H9 (cell line): ENCODE data around the gene CDCP1. TPM values are rescaled to one million over a fixed set of nuclear protein-coding genes. Genes with fewer than 3 reads are reported as not detected.

Experiments used
- DNase-seq: peaks from one replicate; pipeline ENCODE4 v3.0.0-alpha.2; 2017
- H2AFZ ChIP-seq: one replicate; pipeline ENCODE4 v1.6.1; 2013; ENCODE audit warnings: mild to moderate bottlenecking, low read length, control low read depth, moderate library complexity
- H2AK5ac ChIP-seq: 2 replicates; pipeline ENCODE4 v1.6.1; 2013; ENCODE audit warnings: low read length, control low read depth, mixed read lengths; ENCODE audit not compliant: insufficient read length
- H2BK120ac ChIP-seq: one replicate; pipeline ENCODE4 v1.6.1; 2013; ENCODE audit warnings: low read depth, mild to moderate bottlenecking, low read length, control low read depth, inconsistent platforms; ENCODE audit not compliant: poor library complexity, severe bottlenecking
- H2BK12ac ChIP-seq: 2 replicates; pipeline ENCODE4 v1.6.1; 2013; ENCODE audit warnings: low read length, control low read depth, mixed read lengths, low read depth; ENCODE audit not compliant: insufficient read length
- H2BK15ac ChIP-seq: 2 replicates; pipeline ENCODE4 v1.6.1; 2013; ENCODE audit warnings: low read depth, low read length, control low read depth
- H2BK20ac ChIP-seq: one replicate; pipeline ENCODE4 v1.6.1; 2013; ENCODE audit warnings: low read depth, mild to moderate bottlenecking, low read length, control low read depth, inconsistent platforms; ENCODE audit not compliant: poor library complexity, severe bottlenecking
- H2BK5ac ChIP-seq: 2 replicates; pipeline ENCODE4 v1.6.1; 2013; ENCODE audit warnings: low read length, control low read depth, mixed read lengths; ENCODE audit not compliant: insufficient read length
- H3K14ac ChIP-seq: 2 replicates; pipeline ENCODE4 v1.6.1; 2013; ENCODE audit warnings: low read length, control low read depth; ENCODE audit not compliant: insufficient read depth
- H3K18ac ChIP-seq: 2 replicates; pipeline ENCODE4 v1.6.1; 2013; ENCODE audit warnings: low read depth, mild to moderate bottlenecking, mixed read lengths, low read length, control low read depth; ENCODE audit not compliant: insufficient read length
- H3K23ac ChIP-seq: 2 replicates; pipeline ENCODE4 v1.6.1; 2013; ENCODE audit warnings: low read length, control low read depth, mixed read lengths, low read depth; ENCODE audit not compliant: insufficient read length
- H3K23me2 ChIP-seq: 2 replicates; pipeline ENCODE4 v1.6.1; 2013; ENCODE audit warnings: low read depth, mild to moderate bottlenecking, mixed read lengths, low read length, control low read depth; ENCODE audit not compliant: insufficient read length, poor library complexity, severe bottlenecking
- H3K27ac ChIP-seq: 2 replicates; pipeline ENCODE4 v1.5.1; 2013; ENCODE audit warnings: low read length, control low read depth, mixed read lengths, low read depth; ENCODE audit not compliant: insufficient read length
- H3K27me3 ChIP-seq: 2 replicates; pipeline ENCODE4 v1.6.1; 2013; ENCODE audit warnings: low read length, control low read depth, inconsistent platforms; ENCODE audit not compliant: insufficient read depth
- H3K4ac ChIP-seq: 2 replicates; pipeline ENCODE4 v1.6.1; 2013; ENCODE audit warnings: low read depth, mild to moderate bottlenecking, control low read depth, inconsistent platforms, low read length, moderate library complexity
- H3K4me1 ChIP-seq: 2 replicates; pipeline ENCODE4 v1.6.1; 2013; ENCODE audit warnings: low read length, control low read depth, inconsistent platforms; ENCODE audit not compliant: insufficient read depth
- H3K4me2 ChIP-seq: 2 replicates; pipeline ENCODE4 v1.6.1; 2013; ENCODE audit warnings: low read length, control low read depth, mixed read lengths; ENCODE audit not compliant: insufficient read length, insufficient read depth
- H3K56ac ChIP-seq: 2 replicates; pipeline ENCODE4 v1.6.1; 2013; ENCODE audit warnings: low read depth, mild to moderate bottlenecking, mixed read lengths, low read length, control low read depth; ENCODE audit not compliant: insufficient read length
- H3K79me1 ChIP-seq: 2 replicates; pipeline ENCODE4 v1.6.1; 2013; ENCODE audit warnings: low read depth, mild to moderate bottlenecking, moderate library complexity, low read length, control low read depth, inconsistent platforms; ENCODE audit not compliant: insufficient read depth, poor library complexity, severe bottlenecking
- H3K79me2 ChIP-seq: 2 replicates; pipeline ENCODE4 v1.6.1; 2013; ENCODE audit warnings: low read length, control low read depth, inconsistent platforms; ENCODE audit not compliant: insufficient read depth
- H3K9ac ChIP-seq: 2 replicates; pipeline ENCODE4 v1.6.1; 2013; ENCODE audit warnings: low read length, control low read depth, mixed read lengths; ENCODE audit not compliant: insufficient read length; ENCODE audit errors: extremely low read depth
- H3K9me3 ChIP-seq: one replicate; pipeline ENCODE4 v1.6.1; 2013; ENCODE audit warnings: low read depth, low read length, inconsistent platforms; ENCODE audit not compliant: control insufficient read depth
- H3T11ph ChIP-seq: one replicate; pipeline ENCODE4 v1.6.1; 2013; ENCODE audit warnings: mild to moderate bottlenecking, low read length, control low read depth, inconsistent platforms
- H4K20me1 ChIP-seq: one replicate; pipeline ENCODE4 v1.6.1; 2013; ENCODE audit not compliant: control insufficient read depth, insufficient read length, insufficient read depth
- H4K5ac ChIP-seq: 2 replicates; pipeline ENCODE4 v1.6.1; 2013; ENCODE audit warnings: low read depth, mild to moderate bottlenecking, mixed read lengths, low read length, control low read depth; ENCODE audit not compliant: insufficient read length
- H4K8ac ChIP-seq: replicated peaks from 2 replicates; pipeline ENCODE4 v1.6.1; 2013; ENCODE audit warnings: low read length, control low read depth, mixed read lengths, low read depth; ENCODE audit not compliant: insufficient read length
- H4K91ac ChIP-seq: 2 replicates; pipeline ENCODE4 v1.6.1; 2013; ENCODE audit warnings: low read depth, mild to moderate bottlenecking, moderate library complexity, mixed read lengths, low read length, control low read depth; ENCODE audit not compliant: insufficient read length
- H3K27ac Mint-ChIP-seq, 3 experiments: 2 replicates in 2 of 3; 3 replicates in 1 of 3; pipeline ENCODE4 v1.8.0; 2020 to 2021; ENCODE audit warnings: mixed read lengths in 3 of 3, mild to moderate bottlenecking in 1 of 3, moderate library complexity in 1 of 3
- H3K27me3 Mint-ChIP-seq: 2 replicates; pipeline ENCODE4 v1.8.0; 2021; ENCODE audit warnings: low read depth, mild to moderate bottlenecking, moderate library complexity, mixed read lengths
- H3K36me3 Mint-ChIP-seq, 3 experiments: 2 replicates in 2 of 3; 3 replicates in 1 of 3; pipeline ENCODE4 v1.8.0; 2020 to 2021; ENCODE audit warnings: low read depth in 3 of 3, mixed read lengths in 3 of 3; ENCODE audit not compliant: insufficient read depth in 1 of 3
- H3K4me1 Mint-ChIP-seq, 2 experiments: 2 replicates each; pipeline ENCODE4 v1.8.0; 2020; ENCODE audit warnings: mixed read lengths in 2 of 2
- H3K4me3 Mint-ChIP-seq, 2 experiments: 2 replicates in 1 of 2; 3 replicates in 1 of 2; pipeline ENCODE4 v1.8.0; 2020 to 2021; ENCODE audit warnings: mild to moderate bottlenecking in 2 of 2, mixed read lengths in 2 of 2, moderate library complexity in 1 of 2
- H3K9me3 Mint-ChIP-seq, 2 experiments: 2 replicates in 1 of 2; 3 replicates in 1 of 2; pipeline ENCODE4 v1.8.0; 2020; ENCODE audit warnings: mild to moderate bottlenecking in 2 of 2, mixed read lengths in 2 of 2, moderate library complexity in 1 of 2
- WGBS: extraction: QIAGEN DNeasy Blood & Tissue Kit; methylation state at CpG from one replicate; pipeline ENCODE4 v1.1.7; 2013; ENCODE audit warnings: missing lambda C conversion rate, low lambda C conversion rate, mixed read lengths; ENCODE audit not compliant: insufficient read length; ENCODE audit errors: extremely low coverage; 5-methylcytosine and 5-hydroxymethylcytosine counted together
- total RNA-seq: library from RNA; stranded (reverse); gene quantifications from 2 replicates; pipeline ENCODE4 v1.2.1, GENCODE V29; 2021
- TF ChIP-seq, protein P1 (sequence below): fragments of 200-600 bp; sonication (generic); conservative IDR thresholded peaks from 3 replicates; pipeline ENCODE4 v1.8.0; 2021; ENCODE audit warnings: antibody characterized with exemption, mild to moderate bottlenecking

Gene CDCP1
- total RNA-seq, 1 experiment from 2014 or later, result 12.9 TPM

DNA sequence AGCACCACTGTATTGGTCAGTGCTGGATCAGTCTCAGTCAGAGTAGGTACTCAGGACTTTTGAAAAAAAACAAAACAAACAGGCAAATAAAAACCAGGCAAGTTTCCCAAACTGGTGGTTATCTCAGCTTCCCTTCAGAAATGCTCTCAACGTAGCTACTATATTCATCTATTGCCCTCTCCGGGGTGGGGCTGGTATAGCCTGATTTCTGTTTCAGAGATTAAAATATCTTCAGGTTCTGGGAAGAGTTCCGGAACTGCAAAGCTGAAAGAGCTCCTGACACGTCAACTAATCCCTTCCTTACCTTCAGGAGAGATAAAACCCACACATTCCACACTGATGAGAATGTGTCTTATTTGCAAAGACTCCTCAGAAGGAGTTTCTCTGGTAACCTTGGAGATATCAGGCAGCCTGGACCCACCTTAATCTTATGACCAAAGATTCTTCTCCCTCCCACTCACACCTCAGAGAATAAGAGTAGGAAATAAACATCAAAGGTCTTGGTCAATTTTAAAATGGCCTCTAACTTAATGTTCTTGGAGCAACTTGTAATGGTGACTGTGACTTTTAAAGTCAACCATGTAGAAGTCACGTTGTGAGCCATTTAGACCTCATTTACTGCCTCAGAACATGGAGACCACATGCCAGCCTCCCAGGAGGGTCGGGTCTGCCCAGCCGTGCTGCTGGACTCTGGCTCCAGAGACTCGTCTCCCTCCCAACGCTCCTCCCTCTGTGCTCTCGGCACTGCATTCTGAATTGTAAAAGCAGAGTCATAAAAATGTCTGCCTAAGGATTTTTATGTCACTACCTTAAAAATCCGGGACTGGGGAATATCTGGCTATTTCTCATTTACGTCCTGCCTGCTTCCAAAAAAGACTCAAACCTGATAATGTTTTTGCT, 53.8 kb downstream of the CDCP1 start:
- Histone ChIP-seq H2BK120ac (no peak overlapping the region), H3K9me3 (no peaks in the 10 kb centered on the region), H2AK5ac (no peak overlapping the region), H3K27ac (no peak overlapping the region), H2BK5ac (no peak overlapping the region), H3K9ac (no peak overlapping the region), H3T11ph (no peak overlapping the region), H3K23me2 (no peaks in the 10 kb centered on the region), H3K79me1 (no peaks in the 10 kb centered on the region), H3K14ac (no peak overlapping the region), H3K79me2 (no peaks in the 10 kb centered on the region), H4K8ac (no peak overlapping the region), H3K56ac (no peak overlapping the region), H3K23ac (no peak overlapping the region), H4K91ac (no peak overlapping the region), H3K4me1 (no peaks in the 10 kb centered on the region), H3K27me3 (no peaks in the 10 kb centered on the region), H4K5ac (no peak overlapping the region), H3K4ac (no peak overlapping the region), H4K20me1 (no peaks in the 10 kb centered on the region), H2BK15ac (no peak overlapping the region), H2BK12ac (no peak overlapping the region), H3K4me2 (no peak overlapping the region), H2AFZ (no peak overlapping the region), H2BK20ac (no peak overlapping the region), H3K18ac (no peak overlapping the region)
- TF ChIP-seq, protein P1, sequence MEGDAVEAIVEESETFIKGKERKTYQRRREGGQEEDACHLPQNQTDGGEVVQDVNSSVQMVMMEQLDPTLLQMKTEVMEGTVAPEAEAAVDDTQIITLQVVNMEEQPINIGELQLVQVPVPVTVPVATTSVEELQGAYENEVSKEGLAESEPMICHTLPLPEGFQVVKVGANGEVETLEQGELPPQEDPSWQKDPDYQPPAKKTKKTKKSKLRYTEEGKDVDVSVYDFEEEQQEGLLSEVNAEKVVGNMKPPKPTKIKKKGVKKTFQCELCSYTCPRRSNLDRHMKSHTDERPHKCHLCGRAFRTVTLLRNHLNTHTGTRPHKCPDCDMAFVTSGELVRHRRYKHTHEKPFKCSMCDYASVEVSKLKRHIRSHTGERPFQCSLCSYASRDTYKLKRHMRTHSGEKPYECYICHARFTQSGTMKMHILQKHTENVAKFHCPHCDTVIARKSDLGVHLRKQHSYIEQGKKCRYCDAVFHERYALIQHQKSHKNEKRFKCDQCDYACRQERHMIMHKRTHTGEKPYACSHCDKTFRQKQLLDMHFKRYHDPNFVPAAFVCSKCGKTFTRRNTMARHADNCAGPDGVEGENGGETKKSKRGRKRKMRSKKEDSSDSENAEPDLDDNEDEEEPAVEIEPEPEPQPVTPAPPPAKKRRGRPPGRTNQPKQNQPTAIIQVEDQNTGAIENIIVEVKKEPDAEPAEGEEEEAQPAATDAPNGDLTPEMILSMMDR, result no peak
- DNase-seq, result no peak
- peaks cover 0 to under 1% of the 10 kb centered on the region in 2 experiments; a peak in 1 of 4 replicates for H3K4me1 Mint-ChIP-seq
- H3K36me3 Mint-ChIP-seq, result peaks cover 13 to 54% (median 39%) of the 10 kb centered on the region in 3 experiments
- no peaks in the 10 kb centered on the region for H3K9me3 Mint-ChIP-seq
- no CpG with 5 or more reads among the region's 12 CpGs for WGBS
- H3K27ac Mint-ChIP-seq, result peak overlapping the region in 1 of 3 experiments; percentile 39; a peak in 2 of 7 replicates
- H3K27me3 Mint-ChIP-seq, result no peaks in the 10 kb centered on the region
- no peak overlapping the region for H3K4me3 Mint-ChIP-seq
